Neural cell (in vitro differentiated cells): ENCODE measurements around the gene ELMO1. TPM values are rescaled to one million over a fixed set of nuclear protein-coding genes. Genes with fewer than 3 reads are reported as not detected.

Experiments used
- H2AFZ ChIP-seq: fragments of 200-600, 300-800 bp; sonication (generic), shearing (Covaris generic); 2 replicates; pipeline ENCODE4 v1.6.0; 2014; ENCODE audit warnings: low read depth, mild to moderate bottlenecking, antibody characterized with exemption, low read length, moderate library complexity
- H3F3A ChIP-seq: fragments of 200-600 bp; shearing (Covaris generic); 2 replicates; pipeline ENCODE4 v1.6.1; 2016; ENCODE audit warnings: mild to moderate bottlenecking, moderate library complexity, mixed read lengths, antibody characterized with exemption, low read length; ENCODE audit not compliant: insufficient read depth, poor library complexity, severe bottlenecking
- H3K27ac ChIP-seq: fragments of 200-600, 300-800 bp; sonication (generic), shearing (Covaris generic); 2 replicates; pipeline ENCODE4 v1.5.1; 2014; ENCODE audit warnings: mild to moderate bottlenecking, low read length, moderate library complexity
- H3K27me3 ChIP-seq: fragments of 300-800, 200-600 bp; sonication (generic), shearing (Covaris generic); 2 replicates; pipeline ENCODE4 v1.6.0; 2014; ENCODE audit warnings: mild to moderate bottlenecking, low read depth, low read length, moderate library complexity; ENCODE audit not compliant: insufficient read depth
- H3K36me3 ChIP-seq: fragments of 300-800, 200-600 bp; sonication (generic), shearing (Covaris generic); 2 replicates; pipeline ENCODE4 v1.5.1; 2014; ENCODE audit warnings: mild to moderate bottlenecking, antibody characterized with exemption, low read length, moderate library complexity; ENCODE audit not compliant: insufficient read depth
- H3K4me2 ChIP-seq: fragments of 300-800, 200-600 bp; sonication (generic), shearing (Covaris generic); 2 replicates; pipeline ENCODE4 v1.6.0; 2014; ENCODE audit warnings: mild to moderate bottlenecking, low read length
- H3K4me3 ChIP-seq: fragments of 300-800, 200-600 bp; sonication (generic), shearing (Covaris generic); 2 replicates; pipeline ENCODE4 v1.5.1; 2014; ENCODE audit warnings: mild to moderate bottlenecking, low read length, moderate library complexity
- H3K79me2 ChIP-seq: fragments of 200-600 bp; shearing (Covaris generic); replicated peaks from 2 replicates; pipeline ENCODE4 v1.6.0; 2014; ENCODE audit warnings: mild to moderate bottlenecking, low read length, moderate library complexity; ENCODE audit not compliant: insufficient read depth
- H3K9ac ChIP-seq: fragments of 300-800, 200-600 bp; sonication (generic), shearing (Covaris generic); 2 replicates; pipeline ENCODE4 v1.6.1; 2016; ENCODE audit warnings: mild to moderate bottlenecking, low read length, mixed read lengths
- H3K9me2 ChIP-seq: fragments of 200-600 bp; shearing (Covaris generic); 2 replicates; pipeline ENCODE4 v1.6.1; 2016; ENCODE audit warnings: mild to moderate bottlenecking, low read length, mixed read lengths; ENCODE audit not compliant: insufficient read depth
- H3K9me3 ChIP-seq: fragments of 200-600, 300-800 bp; sonication (generic), shearing (Covaris generic); 2 replicates; pipeline ENCODE4 v1.6.1; 2016; ENCODE audit warnings: mild to moderate bottlenecking, mixed run types, low read length, moderate library complexity, mixed read lengths
- H4K20me1 ChIP-seq: fragments of 200-600 bp; shearing (Covaris generic); 2 replicates; pipeline ENCODE4 v1.6.1; 2016; ENCODE audit warnings: mild to moderate bottlenecking, mixed run types; ENCODE audit not compliant: insufficient read depth
- EP300 ChIP-seq: fragments of 450-650 bp; conservative IDR thresholded peaks from 2 replicates; pipeline ENCODE4 v1.6.1; 2014; ENCODE audit warnings: antibody characterized with exemption, mild to moderate bottlenecking, moderate library complexity; ENCODE audit not compliant: poor library complexity, severe bottlenecking
- EZH2 ChIP-seq: fragments of 200-600, 300-800 bp; shearing (Covaris generic), sonication (generic); IDR thresholded peaks from 2 replicates; pipeline ENCODE4 v1.6.1; 2014; ENCODE audit warnings: antibody characterized with exemption, low read length, borderline replicate concordance, mild to moderate bottlenecking; ENCODE audit not compliant: insufficient read depth, poor library complexity, severe bottlenecking
- POLR2AphosphoS5 ChIP-seq: IDR thresholded peaks from 2 replicates; pipeline ENCODE4 v1.6.1; 2012
- SMC3 ChIP-seq: fragments of 450-650 bp; conservative IDR thresholded peaks from 2 replicates; pipeline ENCODE4 v1.6.1; 2014; ENCODE audit warnings: antibody characterized with exemption, mild to moderate bottlenecking, moderate library complexity; ENCODE audit not compliant: poor library complexity
- TAF1 ChIP-seq: IDR thresholded peaks from 2 replicates; pipeline ENCODE4 v1.6.1; 2012; ENCODE audit warnings: low read depth
- polyA plus RNA-seq: library from polyadenylated mRNA; depleted of rRNA; stranded (reverse); fragments of >200 nt; gene quantifications from 2 replicates; pipeline ENCODE4 v1.2.3, GENCODE V29; 2014
- TF ChIP-seq, protein P1 (sequence below): fragments of 450-650 bp; IDR thresholded peaks from 2 replicates; pipeline ENCODE4 v1.5.1; 2014; ENCODE audit warnings: antibody characterized with exemption, mild to moderate bottlenecking, moderate library complexity; ENCODE audit not compliant: poor library complexity, severe bottlenecking
- TF ChIP-seq, protein P2 (sequence below): IDR thresholded peaks from 2 replicates; pipeline ENCODE4 v1.6.1; 2012; ENCODE audit warnings: borderline replicate concordance

Gene ELMO1
- polyA plus RNA-seq, 1 donor from 2014 or later, result 12.2 TPM

DNA sequence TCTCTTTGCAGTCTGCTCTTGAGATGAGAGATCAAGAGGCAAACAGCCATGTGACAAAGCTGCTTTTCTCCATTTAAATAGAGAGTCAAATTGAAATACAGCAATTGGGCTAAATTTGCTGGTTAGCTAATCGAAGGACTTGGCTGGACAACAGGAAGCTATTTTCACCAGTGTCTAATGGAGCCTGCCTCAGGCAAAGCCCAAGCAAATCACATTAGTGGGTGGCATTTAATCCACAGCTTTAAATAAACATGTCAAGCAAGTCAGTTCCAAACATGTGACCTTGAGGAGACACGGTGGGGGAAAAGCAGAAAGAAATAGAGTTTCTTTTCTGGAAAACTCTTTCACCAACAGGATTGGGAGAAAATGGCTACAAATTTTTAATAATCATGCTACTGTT lies 543.9 kb downstream of the ELMO1 start:
- no peak for TF ChIP-seq EP300
- no peak for TF ChIP-seq SMC3
- no peak for TF ChIP-seq POLR2AphosphoS5
- no peak for TF ChIP-seq TAF1
- TF ChIP-seq, protein P1, sequence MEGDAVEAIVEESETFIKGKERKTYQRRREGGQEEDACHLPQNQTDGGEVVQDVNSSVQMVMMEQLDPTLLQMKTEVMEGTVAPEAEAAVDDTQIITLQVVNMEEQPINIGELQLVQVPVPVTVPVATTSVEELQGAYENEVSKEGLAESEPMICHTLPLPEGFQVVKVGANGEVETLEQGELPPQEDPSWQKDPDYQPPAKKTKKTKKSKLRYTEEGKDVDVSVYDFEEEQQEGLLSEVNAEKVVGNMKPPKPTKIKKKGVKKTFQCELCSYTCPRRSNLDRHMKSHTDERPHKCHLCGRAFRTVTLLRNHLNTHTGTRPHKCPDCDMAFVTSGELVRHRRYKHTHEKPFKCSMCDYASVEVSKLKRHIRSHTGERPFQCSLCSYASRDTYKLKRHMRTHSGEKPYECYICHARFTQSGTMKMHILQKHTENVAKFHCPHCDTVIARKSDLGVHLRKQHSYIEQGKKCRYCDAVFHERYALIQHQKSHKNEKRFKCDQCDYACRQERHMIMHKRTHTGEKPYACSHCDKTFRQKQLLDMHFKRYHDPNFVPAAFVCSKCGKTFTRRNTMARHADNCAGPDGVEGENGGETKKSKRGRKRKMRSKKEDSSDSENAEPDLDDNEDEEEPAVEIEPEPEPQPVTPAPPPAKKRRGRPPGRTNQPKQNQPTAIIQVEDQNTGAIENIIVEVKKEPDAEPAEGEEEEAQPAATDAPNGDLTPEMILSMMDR, result no peak
- no peak for TF ChIP-seq EZH2
- Histone ChIP-seq H3F3A (no peaks in the 10 kb centered on the region), H3K9me3 (no peaks in the 10 kb centered on the region), H3K9ac (no peak overlapping the region), H3K36me3 (no peaks in the 10 kb centered on the region), H4K20me1 (no peaks in the 10 kb centered on the region), H2AFZ (no peak overlapping the region), H3K9me2 (no peaks in the 10 kb centered on the region), H3K79me2 (no peaks in the 10 kb centered on the region), H3K27ac (no peak overlapping the region), H3K4me2 (no peak overlapping the region), H3K27me3 (no peaks in the 10 kb centered on the region), H3K4me3 (no peak overlapping the region)

DNA sequence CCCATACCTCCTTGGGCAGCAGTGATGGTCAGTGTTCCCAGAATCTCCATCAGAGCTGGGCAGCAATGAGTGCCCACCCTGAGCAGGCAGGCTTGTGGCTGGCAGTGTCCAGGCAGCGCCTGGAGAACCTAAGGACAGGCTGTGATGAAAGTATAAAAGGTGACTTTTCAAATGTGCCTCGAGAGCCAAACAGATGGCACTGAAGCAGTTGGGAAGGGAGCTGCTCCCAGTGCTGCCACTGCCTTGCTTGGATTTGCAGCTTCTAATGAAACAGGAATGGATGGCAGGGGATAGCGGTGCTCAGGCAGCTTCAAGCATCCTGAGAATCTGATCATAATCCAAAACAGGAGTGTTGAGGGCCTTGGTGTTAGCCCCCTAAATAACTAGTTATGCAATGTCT lies 544.6 kb downstream of the ELMO1 start:
- H3K27ac ChIP-seq, result no peak overlapping the region
- no peaks in the 10 kb centered on the region for H3F3A ChIP-seq
- no peak overlapping the region for H3K9ac ChIP-seq
- no peak overlapping the region for H3K4me2 ChIP-seq
- H3K36me3 ChIP-seq, result no peaks in the 10 kb centered on the region
- H4K20me1 ChIP-seq, result no peaks in the 10 kb centered on the region
- H3K9me3 ChIP-seq, result no peaks in the 10 kb centered on the region
- H2AFZ ChIP-seq, result no peak overlapping the region
- H3K27me3 ChIP-seq, result no peaks in the 10 kb centered on the region
- no peak overlapping the region for H3K4me3 ChIP-seq
- TF ChIP-seq TAF1 (no peak), EP300 (no peak)
- TF ChIP-seq, protein P2, sequence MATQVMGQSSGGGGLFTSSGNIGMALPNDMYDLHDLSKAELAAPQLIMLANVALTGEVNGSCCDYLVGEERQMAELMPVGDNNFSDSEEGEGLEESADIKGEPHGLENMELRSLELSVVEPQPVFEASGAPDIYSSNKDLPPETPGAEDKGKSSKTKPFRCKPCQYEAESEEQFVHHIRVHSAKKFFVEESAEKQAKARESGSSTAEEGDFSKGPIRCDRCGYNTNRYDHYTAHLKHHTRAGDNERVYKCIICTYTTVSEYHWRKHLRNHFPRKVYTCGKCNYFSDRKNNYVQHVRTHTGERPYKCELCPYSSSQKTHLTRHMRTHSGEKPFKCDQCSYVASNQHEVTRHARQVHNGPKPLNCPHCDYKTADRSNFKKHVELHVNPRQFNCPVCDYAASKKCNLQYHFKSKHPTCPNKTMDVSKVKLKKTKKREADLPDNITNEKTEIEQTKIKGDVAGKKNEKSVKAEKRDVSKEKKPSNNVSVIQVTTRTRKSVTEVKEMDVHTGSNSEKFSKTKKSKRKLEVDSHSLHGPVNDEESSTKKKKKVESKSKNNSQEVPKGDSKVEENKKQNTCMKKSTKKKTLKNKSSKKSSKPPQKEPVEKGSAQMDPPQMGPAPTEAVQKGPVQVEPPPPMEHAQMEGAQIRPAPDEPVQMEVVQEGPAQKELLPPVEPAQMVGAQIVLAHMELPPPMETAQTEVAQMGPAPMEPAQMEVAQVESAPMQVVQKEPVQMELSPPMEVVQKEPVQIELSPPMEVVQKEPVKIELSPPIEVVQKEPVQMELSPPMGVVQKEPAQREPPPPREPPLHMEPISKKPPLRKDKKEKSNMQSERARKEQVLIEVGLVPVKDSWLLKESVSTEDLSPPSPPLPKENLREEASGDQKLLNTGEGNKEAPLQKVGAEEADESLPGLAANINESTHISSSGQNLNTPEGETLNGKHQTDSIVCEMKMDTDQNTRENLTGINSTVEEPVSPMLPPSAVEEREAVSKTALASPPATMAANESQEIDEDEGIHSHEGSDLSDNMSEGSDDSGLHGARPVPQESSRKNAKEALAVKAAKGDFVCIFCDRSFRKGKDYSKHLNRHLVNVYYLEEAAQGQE, result no peak
- TF ChIP-seq, protein P1, result no peak
- H3K9me2 ChIP-seq, result no peaks in the 10 kb centered on the region
- no peaks in the 10 kb centered on the region for H3K79me2 ChIP-seq
